Forelimb muscle (tissue), 1 donor: ENCODE data around the gene PTPRG. TPM values are rescaled to one million over a fixed set of nuclear protein-coding genes. Genes with fewer than 3 reads are reported as not detected.

Experiments
- DNase-seq: peaks from one replicate; pipeline ENCODE4 v3.0.0-alpha.2; 2013; ENCODE audit warnings: low read depth
- polyA plus RNA-seq: library from polyadenylated mRNA; unstranded; fragments of 120-200 nt; gene quantifications from one replicate; pipeline ENCODE4 v1.2.1, GENCODE V29; 2013; ENCODE audit not compliant: insufficient read length

PTPRG gene
- polyA plus RNA-seq, 1 donor: 24.2 TPM

- DNase-seq: no peak
Measured at GRCh38 chr3:61583890-61584875, 22.8 kb downstream of the PTPRG start.

DNA sequence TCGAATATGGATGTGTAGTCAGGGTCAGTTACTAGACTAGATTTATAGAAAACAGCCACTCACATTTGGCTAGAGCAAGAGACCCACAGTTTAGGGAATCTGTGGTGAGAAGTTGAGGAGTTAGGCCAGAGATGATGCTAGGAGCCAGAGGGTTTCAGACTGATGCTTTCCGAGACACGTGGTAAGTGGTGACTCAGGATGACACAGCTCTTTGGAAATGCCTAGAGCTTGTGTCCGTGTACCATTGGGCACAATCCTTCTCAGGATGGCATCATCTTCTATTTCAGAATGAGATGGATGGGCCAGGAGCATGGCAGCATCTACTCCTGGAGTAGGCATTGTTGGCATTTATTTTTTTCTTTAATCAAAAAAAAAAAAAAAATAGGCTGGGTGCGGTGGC is 28.5 kb downstream of the PTPRG start:
- DNase-seq: no peak

GRCh38 chr3:61591300-61591699 is 29.9 kb downstream of the PTPRG start:
- no peak for DNase-seq

DNA sequence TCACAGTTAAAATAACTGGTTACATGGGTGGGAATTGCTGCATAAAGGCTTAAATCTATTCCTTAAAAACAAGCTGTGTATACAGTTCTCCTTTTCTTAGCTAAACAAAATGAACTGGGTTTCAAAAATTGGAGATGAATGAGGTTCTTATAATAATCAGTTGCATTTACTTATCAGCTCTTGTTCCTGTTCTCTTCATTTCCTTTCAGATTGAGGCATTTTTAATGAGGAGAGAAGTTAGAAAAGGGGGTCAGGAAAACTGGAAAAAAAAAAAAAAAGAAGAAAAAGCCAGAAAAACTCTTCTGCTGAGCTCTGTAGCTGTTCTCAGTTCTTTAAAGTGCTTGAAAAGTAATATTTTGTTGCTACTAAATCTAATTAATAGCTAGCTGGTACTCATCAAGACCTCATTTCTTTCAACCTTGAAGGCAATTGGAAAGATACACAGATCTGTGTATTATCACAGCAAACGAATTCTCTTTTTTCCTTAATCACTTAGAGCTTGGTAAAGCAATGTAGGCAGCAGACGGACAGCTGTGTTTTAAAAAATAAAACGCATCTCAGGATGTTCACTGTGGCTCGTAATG is 32.2 kb downstream of the PTPRG start:
- DNase-seq: no peak

- peak; percentile 22 for DNase-seq
Measured at GRCh38 chr3:61594144-61594963, 33.0 kb downstream of the PTPRG start.

DNA sequence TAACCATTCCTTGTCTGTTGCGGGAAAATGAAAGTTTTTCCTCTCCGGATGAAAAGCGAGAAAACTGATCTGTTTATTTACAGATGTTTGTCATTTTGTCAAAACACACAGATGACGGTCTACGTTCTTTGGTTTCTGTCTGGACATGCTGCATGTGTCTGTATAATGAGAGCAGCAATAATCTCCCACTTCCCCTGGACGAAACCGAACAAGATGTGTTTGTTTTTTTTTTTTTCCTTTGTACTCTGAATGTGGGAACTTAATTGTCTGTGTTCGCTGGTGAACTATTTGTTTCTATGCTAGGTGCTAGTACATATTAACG is 33.6 kb downstream of the PTPRG start:
- no peak for DNase-seq

DNA sequence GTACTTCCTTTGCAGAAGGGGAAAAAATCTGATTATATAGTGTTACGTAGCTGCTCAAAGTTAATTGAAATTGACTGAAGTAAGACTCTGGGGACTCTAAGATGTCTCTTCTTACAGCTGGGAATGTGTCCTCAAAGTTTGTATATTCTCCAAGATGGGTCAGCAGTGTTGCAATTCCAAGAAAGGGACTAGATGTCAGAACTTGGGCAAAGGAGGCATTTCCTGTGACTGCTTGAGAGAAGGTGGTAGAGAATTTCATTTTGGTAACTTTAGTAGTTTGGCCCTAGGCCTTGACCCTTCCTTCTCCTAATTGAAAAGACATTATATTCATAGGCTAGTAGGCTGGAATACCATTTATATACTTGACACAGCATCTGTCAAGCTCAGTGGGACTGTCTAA is 33.9 kb downstream of the PTPRG start:
- no peak for DNase-seq

DNA sequence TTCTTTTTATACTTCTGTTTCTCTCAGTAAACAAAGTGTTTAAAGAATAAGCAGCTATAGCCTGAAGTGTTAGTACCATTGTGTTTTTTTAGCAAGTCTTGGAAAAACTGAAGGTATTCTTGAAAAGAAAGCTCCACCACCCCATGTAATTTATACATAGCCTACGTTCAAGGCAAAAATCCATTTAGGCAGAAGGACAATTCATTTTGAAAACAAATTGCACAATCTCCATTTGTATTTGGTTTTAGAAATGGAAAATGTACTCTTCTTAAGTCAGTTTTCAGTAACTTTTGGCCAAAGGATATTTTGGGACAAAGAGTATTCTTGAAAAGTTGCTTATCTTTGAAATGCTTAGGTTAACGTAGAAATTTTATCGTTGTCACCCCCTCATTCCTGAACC is 34.5 kb downstream of the PTPRG start:
- no peak for DNase-seq

GRCh38 chr3:61597906-61598305 is 36.5 kb downstream of the PTPRG start:
- DNase-seq: no peak

DNA sequence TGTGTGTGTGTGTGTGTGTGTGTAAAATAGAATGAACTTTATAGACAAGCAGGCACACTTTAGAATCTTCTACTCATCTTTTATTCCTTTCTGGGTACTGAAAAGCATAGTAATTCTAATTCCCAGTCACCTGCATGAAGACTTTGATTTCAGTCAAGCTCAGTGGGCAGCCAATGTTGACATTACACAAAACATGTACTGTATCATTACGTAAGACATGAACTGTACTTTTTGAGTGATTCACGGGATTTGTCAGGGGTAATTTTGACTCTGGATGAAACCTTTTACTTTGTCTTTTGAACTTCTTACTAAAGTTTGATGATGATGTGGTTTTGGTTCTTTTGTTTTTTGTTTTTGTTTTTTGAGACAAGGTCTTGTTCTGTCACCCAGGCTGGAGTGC is 38.8 kb downstream of the PTPRG start:
- DNase-seq: no peak

DNA sequence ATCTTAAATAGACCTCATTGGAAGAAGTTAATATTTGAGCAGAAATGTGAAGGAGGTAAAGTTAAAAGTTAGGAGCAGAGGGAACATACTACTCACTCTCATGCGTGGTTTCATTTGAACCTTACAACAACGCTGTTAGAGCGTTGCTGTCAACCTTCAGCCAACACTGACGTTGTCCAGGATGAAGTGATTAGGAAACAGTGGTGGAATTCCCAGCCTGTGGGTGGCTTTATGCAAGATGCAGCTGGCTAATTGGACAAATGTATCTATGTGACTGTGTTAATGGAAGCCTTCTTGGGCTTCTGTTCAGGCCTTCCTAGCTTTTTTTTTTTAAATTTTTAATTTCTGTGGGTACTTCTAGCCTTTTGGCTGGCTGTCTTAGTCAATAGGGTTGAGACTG is 40.5 kb downstream of the PTPRG start:
- DNase-seq: no peak

GRCh38 chr3:61602466-61602865 is 41.1 kb downstream of the PTPRG start:
- no peak for DNase-seq

DNA sequence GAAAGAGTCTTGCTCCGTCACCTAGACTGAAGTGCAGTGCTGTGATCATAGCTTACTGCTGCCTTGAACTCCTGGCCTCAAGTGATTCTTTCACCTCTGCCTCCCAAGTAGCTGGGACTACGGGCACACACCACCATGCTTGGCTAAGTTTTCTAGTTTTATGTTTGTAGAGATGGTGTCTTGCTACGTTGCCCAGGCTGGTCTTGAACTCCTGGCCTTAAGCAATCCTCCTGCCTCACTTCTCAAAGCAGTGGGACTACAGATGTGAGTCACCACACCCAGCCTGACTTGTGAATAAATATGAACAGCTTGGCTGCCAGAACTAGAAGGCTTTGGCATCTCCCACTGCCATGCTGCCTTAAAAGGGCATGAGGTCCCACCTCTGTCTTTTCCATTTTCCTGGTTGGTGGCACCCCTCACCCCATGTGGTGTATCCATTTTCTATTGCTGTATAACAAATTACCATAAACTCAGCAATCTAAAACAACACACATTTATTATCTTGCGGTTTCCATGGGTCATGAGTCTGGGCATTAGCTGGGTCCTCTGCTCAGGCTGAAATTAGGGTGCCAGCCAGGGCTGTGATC is 44.3 kb downstream of the PTPRG start:
- DNase-seq: no peak

DNA sequence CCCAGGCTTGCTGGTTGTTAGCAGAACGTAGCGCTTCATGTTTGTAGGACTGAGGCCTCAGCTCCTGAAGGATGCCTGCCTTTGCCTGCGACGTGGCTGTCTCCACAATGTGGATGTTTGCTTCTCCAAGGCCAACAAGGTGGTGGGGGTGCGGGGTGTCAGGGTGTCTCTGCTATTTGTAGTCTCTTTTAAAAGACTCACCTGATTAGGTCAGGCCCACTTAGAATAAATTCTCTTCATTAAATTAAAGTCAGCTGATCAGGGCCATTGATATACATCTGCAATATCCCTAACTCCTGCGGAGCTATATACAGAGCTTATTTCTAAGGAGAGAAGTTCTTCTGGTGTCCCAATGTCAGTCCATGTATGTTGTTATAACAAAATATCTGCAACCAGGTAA is 44.8 kb downstream of the PTPRG start:
- DNase-seq: no peak

- DNase-seq: no peak
Measured at GRCh38 chr3:61608072-61608471, 46.7 kb downstream of the PTPRG start.

GRCh38 chr3:61608711-61609110 is 47.3 kb downstream of the PTPRG start:
- DNase-seq: no peak

DNA sequence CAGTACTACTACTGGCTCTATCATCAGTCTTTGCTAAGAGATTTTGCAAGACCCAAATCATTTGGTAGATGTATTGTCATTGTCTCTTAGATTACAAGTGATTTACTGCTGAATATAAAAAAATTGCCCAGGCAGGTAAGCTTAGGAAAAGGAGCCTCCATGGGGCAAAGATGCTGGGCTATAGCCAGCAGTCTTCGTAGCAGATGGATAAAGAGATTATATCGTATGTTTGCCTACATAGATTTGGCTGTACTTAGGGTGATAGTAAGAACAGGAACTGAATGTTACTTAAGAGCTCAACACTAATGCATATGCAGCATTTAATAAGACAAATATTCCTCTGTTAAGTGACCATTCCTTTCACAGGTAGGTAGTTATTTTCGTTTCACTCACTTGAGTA is 48.9 kb downstream of the PTPRG start:
- no peak for DNase-seq

GRCh38 chr3:61612211-61613194 is 51.1 kb downstream of the PTPRG start:
- no peak for DNase-seq

DNA sequence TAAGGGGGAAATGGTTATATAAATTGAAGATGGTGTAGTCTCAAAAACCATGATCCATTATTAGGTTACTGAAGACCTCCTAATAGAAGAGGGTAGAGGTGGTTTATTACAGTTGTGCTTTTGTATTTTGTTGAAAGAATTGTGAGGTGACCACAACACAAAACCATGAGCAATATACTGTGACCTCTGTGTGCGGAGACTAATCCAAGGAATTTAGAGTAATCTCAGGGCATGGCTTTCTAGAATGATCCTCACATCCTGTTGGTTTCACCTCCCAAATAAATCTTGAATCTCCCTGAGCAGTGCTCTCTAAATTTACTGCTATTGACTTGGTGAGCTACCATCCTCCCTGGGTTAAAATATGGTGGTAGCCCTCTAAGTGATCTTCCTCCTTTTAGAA is 52.3 kb downstream of the PTPRG start:
- no peak for DNase-seq

DNA sequence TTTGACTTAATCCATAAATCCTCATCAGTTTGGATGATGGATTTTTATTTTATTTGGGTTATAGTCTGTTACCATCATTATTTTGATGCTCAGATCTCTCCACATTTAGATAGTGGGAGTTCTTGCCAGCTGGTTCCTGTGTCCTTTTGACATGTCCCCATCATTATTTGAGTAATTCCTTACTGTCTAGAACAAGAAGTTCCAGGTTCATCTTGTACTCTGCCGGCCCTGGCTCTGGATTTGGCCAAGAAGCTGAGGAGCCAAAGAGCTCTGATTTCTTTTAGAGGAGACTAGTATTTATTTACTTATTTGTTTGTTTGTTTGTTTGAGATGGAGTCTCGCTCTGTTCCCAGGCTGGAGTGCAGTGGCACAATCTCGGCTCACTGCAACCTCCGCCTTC is 54.3 kb downstream of the PTPRG start:
- no peak for DNase-seq

- no peak for DNase-seq
Measured at GRCh38 chr3:61616586-61616985, 55.2 kb downstream of the PTPRG start.
